Upper lobe of left lung (tissue), 6 donors: ENCODE data around the gene CCDC7. TPM values are rescaled to one million over a fixed set of nuclear protein-coding genes. Genes with fewer than 3 reads are reported as not detected.

Source experiments
- ATAC-seq, 2 donors: fragments of 200-7000 bp; cut with Tn5 transposase; one replicate each; pipeline ENCODE4 v1.9.1; 2022; ENCODE audit warnings: mild to moderate bottlenecking in 2 of 2, moderate library complexity in 2 of 2; ENCODE audit not compliant: low FRiP score in 2 of 2
- DNase-seq, 2 donors: peaks; one replicate each; pipeline ENCODE4 v3.0.0-alpha.2; 2019 to 2020
- H3K27ac ChIP-seq, 4 donors: fragments of 200-600 bp; sonication (generic); one replicate each; pipeline ENCODE4 v1.5.1; 2016 to 2019
- H3K27me3 ChIP-seq, 4 donors: fragments of 200-600 bp; sonication (generic); one replicate each; pipeline ENCODE4 v1.5.1; 2017 to 2019
- H3K36me3 ChIP-seq, 4 donors: fragments of 200-600 bp; sonication (generic); one replicate each; pipeline ENCODE4 v1.5.1; 2016 to 2019
- H3K4me1 ChIP-seq, 4 donors: fragments of 200-600 bp; sonication (generic); one replicate each; pipeline ENCODE4 v1.5.1; 2018 to 2019
- H3K4me3 ChIP-seq, 4 donors: fragments of 200-600 bp; sonication (generic); one replicate each; pipeline ENCODE4 v1.5.1; 2017 to 2019; ENCODE audit warnings: mild to moderate bottlenecking in 2 of 4, moderate library complexity in 1 of 4
- H3K9me3 ChIP-seq, 4 donors: fragments of 200-600 bp; sonication (generic); one replicate each; pipeline ENCODE4 v1.5.1; 2018 to 2019
- EP300 ChIP-seq, 4 donors: sonication (generic); formaldehyde crosslinking; IDR thresholded peaks; one replicate each; pipeline ENCODE4 v1.5.1; 2017; ENCODE audit warnings: antibody characterized with exemption in 4 of 4, control low read depth in 2 of 4
- POLR2A ChIP-seq, 4 donors: fragments of 450-650 bp; IDR thresholded peaks; one replicate each; pipeline ENCODE4 v1.5.1; 2016 to 2017; ENCODE audit warnings: antibody characterized with exemption in 4 of 4, mild to moderate bottlenecking in 2 of 4
- POLR2AphosphoS5 ChIP-seq, 2 donors: sonication (generic); formaldehyde crosslinking; IDR thresholded peaks; one replicate each; pipeline ENCODE4 v1.5.1; 2017; ENCODE audit warnings: antibody characterized with exemption in 2 of 2
- WGBS, 2 donors: methylation state at CpG; one replicate each; pipeline ENCODE4 v1.1.5; 2017 to 2018; 5-methylcytosine and 5-hydroxymethylcytosine counted together
- total RNA-seq, 6 donors: library from RNA; depleted of rRNA in 4 of 6; stranded (reverse); fragments of >200 nt in 4 of 6; gene quantifications; one replicate each; pipeline versions ENCODE4 v1.1.0 to v1.2.1, GENCODE V29; 2016 to 2021
- TF ChIP-seq, protein P1 (sequence below), 6 experiments: fragments of 450-650 bp in 4 of 6; fragments of 200-600 bp in 2 of 6; sonication (generic) in 2 of 6; IDR thresholded peaks; one replicate each; pipeline ENCODE4 v1.5.1; 2016 to 2019; ENCODE audit warnings: antibody characterized with exemption in 6 of 6
- donor health status: DM: no; HTN: no; CAD: no; lungs with moderate emphysema.
- donor health status: DM: no; HTN: yes; CAD: no; lungs with severe emphysema.

The CCDC7 gene
- total RNA-seq, 6 donors from 2014 or later = 6.4 to 39.8 (median 18.0) TPM

DNA sequence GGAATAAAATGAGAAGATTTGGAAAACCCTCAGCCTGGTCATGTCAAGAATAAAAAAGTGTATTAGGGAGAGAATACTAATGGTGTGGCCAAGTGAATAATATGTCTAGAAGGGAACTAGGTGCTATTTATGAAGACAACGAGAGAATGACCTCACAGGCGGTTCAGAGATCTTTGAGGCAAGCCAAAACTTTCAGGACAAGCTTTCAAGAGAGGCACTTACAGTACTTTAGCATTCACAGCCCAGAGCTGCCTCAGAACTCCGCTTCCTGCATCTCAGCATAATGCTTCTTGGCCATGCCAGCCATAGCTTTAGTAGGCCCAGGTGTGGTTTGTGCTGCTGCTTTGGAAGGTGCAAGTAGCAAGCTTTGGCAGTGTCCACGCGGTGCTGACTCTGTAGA is 37.2 kb upstream of the CCDC7 start:
- ATAC-seq (no peak), DNase-seq (no peak)
- Histone ChIP-seq H3K4me1 (peaks cover 0 to 3% (median 0%) of the 10 kb centered on the region in 4 donors), H3K9me3 (no peaks in the 10 kb centered on the region), H3K27ac (no peak overlapping the region), H3K36me3 (no peaks in the 10 kb centered on the region), H3K27me3 (no peaks in the 10 kb centered on the region), H3K4me3 (no peak overlapping the region)
- WGBS, 2 donors = 86 to 93% methylated on average over 5 of the region's 5 CpGs
- TF ChIP-seq EP300 (IDR thresholded peaks at IDR 0.05) = no peak
- TF ChIP-seq POLR2A (IDR thresholded peaks at IDR 0.05) = no peak
- no peak for TF ChIP-seq POLR2AphosphoS5 (IDR thresholded peaks at IDR 0.05)
- TF ChIP-seq, protein P1, sequence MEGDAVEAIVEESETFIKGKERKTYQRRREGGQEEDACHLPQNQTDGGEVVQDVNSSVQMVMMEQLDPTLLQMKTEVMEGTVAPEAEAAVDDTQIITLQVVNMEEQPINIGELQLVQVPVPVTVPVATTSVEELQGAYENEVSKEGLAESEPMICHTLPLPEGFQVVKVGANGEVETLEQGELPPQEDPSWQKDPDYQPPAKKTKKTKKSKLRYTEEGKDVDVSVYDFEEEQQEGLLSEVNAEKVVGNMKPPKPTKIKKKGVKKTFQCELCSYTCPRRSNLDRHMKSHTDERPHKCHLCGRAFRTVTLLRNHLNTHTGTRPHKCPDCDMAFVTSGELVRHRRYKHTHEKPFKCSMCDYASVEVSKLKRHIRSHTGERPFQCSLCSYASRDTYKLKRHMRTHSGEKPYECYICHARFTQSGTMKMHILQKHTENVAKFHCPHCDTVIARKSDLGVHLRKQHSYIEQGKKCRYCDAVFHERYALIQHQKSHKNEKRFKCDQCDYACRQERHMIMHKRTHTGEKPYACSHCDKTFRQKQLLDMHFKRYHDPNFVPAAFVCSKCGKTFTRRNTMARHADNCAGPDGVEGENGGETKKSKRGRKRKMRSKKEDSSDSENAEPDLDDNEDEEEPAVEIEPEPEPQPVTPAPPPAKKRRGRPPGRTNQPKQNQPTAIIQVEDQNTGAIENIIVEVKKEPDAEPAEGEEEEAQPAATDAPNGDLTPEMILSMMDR (IDR thresholded peaks at IDR 0.05) = no peak

DNA sequence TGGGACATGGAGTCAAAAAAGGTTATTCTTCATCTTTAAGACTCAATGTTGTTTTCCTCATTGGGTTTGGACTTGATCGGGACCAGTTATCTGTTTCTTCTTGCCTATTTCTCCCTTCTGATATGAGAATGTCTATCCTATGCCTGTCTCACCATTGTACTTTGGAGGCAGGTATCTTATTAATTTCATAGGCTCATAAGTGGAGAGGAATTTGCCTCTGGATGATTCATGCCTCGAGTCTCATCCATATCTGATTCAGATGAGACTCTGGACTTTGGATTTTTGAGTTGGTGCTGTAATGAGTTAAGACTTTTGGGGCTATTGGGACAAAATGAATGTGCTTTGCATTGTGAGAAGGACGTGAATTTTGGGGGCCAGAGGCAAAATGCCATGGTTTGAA is 36.2 kb upstream of the CCDC7 start:
- WGBS, 2 donors = 83 to 89% methylated on average over 3 of the region's 3 CpGs
- ATAC-seq (no peak), DNase-seq (no peak)
- Histone ChIP-seq H3K27me3 (no peaks in the 10 kb centered on the region), H3K36me3 (no peaks in the 10 kb centered on the region), H3K27ac (no peak overlapping the region), H3K4me3 (no peak overlapping the region), H3K9me3 (no peaks in the 10 kb centered on the region), H3K4me1 (peaks cover 0 to 3% (median 0%) of the 10 kb centered on the region in 4 donors)
- TF ChIP-seq, protein P1 (IDR thresholded peaks at IDR 0.05) = no peak
- TF ChIP-seq POLR2A (IDR thresholded peaks at IDR 0.05) (no peak), EP300 (IDR thresholded peaks at IDR 0.05) (no peak), POLR2AphosphoS5 (IDR thresholded peaks at IDR 0.05) (no peak)

DNA sequence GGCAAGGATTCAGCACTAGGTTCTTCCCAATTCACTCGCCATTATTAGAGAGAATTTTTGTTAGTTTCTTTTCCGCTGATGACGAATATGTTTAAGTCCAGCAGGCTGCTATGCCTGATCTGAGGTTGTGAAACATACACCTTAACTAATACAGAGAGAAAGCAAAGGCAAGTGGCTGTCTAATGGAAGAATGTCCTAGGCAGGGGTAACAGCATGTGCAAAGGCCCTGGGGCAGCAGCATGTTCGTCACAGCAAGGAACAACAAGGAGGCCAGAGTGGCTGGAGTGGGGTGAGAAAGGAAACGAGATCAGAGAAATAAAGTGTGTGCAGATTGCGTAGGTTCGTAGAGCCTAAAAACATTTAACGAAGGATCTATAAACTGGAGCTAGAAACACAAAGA is 35.4 kb upstream of the CCDC7 start:
- DNase-seq (no peak), ATAC-seq (no peak)
- Histone ChIP-seq H3K4me3 (no peak overlapping the region), H3K9me3 (no peaks in the 10 kb centered on the region), H3K27me3 (no peaks in the 10 kb centered on the region), H3K27ac (no peak overlapping the region), H3K4me1 (peaks cover 0 to 3% (median 0%) of the 10 kb centered on the region in 4 donors), H3K36me3 (no peaks in the 10 kb centered on the region)
- TF ChIP-seq POLR2A (IDR thresholded peaks at IDR 0.05) = no peak
- TF ChIP-seq, protein P1 (IDR thresholded peaks at IDR 0.05) = no peak
- TF ChIP-seq EP300 (IDR thresholded peaks at IDR 0.05) = no peak
- no peak for TF ChIP-seq POLR2AphosphoS5 (IDR thresholded peaks at IDR 0.05)
- 93 to 97% methylated on average over 8 of the region's 8 CpGs for WGBS, 2 donors

DNA sequence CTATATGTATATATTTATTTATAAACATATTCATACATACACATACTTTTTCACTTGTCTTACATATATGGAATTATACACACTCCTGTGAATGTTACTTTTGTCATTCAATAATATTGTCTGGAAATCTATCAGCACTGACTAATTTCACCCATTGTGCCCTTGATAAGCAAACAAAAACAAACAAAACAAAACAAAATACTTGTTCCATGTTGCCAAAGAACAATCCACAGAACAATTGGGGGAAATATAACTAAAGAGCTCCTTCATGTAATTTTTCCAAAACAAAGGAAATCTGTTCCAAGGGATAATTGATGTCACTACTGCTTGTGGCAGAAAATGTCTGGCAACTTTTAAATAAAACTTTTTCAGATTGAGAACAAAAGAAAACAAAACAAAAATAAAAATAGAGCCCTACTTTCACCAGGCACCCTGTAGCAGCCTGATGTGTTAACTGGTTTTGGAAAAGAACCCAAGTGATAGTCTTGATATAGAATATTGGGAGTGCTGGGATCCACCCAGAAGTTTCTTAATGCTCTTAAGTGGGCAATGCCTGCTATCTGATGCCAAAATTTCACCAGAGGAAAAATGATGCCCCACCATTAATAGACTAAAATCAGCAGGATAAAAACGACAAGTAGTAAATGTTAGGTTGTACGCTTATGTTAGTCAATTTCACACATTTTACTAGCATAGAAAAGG is 34.0 kb upstream of the CCDC7 start:
- H3K27me3 ChIP-seq = no peaks in the 10 kb centered on the region
- no peak for ATAC-seq
- WGBS, 2 donors = 61 to 64% methylated on average over 2 of the region's 2 CpGs
- peak overlapping the region in 1 of 4 donors; percentile 37 for H3K27ac ChIP-seq
- H3K4me3 ChIP-seq = no peak overlapping the region
- no peaks in the 10 kb centered on the region for H3K9me3 ChIP-seq
- TF ChIP-seq EP300 (IDR thresholded peaks at IDR 0.05) = no peak
- TF ChIP-seq, protein P1 (IDR thresholded peaks at IDR 0.05) = no peak
- TF ChIP-seq POLR2A (IDR thresholded peaks at IDR 0.05) = no peak
- TF ChIP-seq POLR2AphosphoS5 (IDR thresholded peaks at IDR 0.05) = no peak
- H3K36me3 ChIP-seq = no peaks in the 10 kb centered on the region
- H3K4me1 ChIP-seq = peaks cover 0 to 3% (median 0%) of the 10 kb centered on the region in 4 donors
- DNase-seq = no peak

DNA sequence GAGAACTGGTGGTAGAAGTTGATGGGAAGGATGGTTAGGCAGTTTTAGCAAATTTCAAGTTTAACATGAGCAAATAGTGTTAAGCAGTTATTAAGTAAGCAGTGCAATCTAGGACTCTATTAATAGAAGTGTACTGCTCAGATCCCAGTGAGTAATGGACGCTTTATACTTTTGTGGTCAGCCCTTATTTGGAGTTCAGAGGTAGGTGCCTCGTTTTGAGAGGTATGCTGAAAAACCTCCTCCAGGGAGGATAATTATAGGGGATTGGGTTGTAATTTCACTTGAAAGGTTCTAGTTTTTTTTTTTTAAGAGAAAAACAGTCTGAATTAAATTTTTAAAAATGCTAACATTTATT is 33.5 kb upstream of the CCDC7 start:
- Histone ChIP-seq H3K36me3 (no peaks in the 10 kb centered on the region), H3K9me3 (no peaks in the 10 kb centered on the region), H3K4me3 (no peak overlapping the region), H3K4me1 (peaks cover 0 to 3% (median 0%) of the 10 kb centered on the region in 4 donors), H3K27ac (peak overlapping the region in 1 of 4 donors; percentile 37), H3K27me3 (no peaks in the 10 kb centered on the region)
- ATAC-seq (peak in 1 of 2 donors; percentile 59), DNase-seq (no peak)
- TF ChIP-seq, protein P1 (IDR thresholded peaks at IDR 0.05) = no peak
- TF ChIP-seq POLR2AphosphoS5 (IDR thresholded peaks at IDR 0.05) = no peak
- 36 to 41% methylated on average over 2 of the region's 2 CpGs for WGBS, 2 donors
